CD8-positive, alpha-beta memory T cell (primary cell): Measurements from ENCODE around the gene FANCC. TPM values are rescaled to one million over a fixed set of nuclear protein-coding genes. Genes with fewer than 3 reads are reported as not detected.

Source experiments
- CTCF ChIA-PET: fragments of 350-600 bp; sonication (Branson Sonifier 250); formaldehyde crosslinking; loops from one replicate; lab custom pipeline; 2021; ENCODE audit warnings: antibody characterized with exemption; lab: Charles Lee
- POLR2A ChIA-PET: fragments of 350-600 bp; sonication (Branson Sonifier 250); formaldehyde crosslinking; loops from one replicate; lab custom pipeline; 2021; ENCODE audit warnings: antibody characterized with exemption; lab: Charles Lee
- DNase-seq, 5 donors: peaks; one replicate each; pipeline versions ENCODE4 v3.0.0 to v3.0.0-alpha.2; 2020 to 2022; ENCODE audit warnings: mixed read lengths in 1 of 5
- H3K27ac ChIP-seq: one replicate; pipeline ENCODE4 v1.7.0; 2013; ENCODE audit warnings: low read depth, mild to moderate bottlenecking, low read length, moderate library complexity
- H3K27me3 ChIP-seq: 2 replicates; pipeline ENCODE4 v1.7.0; 2013; ENCODE audit warnings: low read length, mild to moderate bottlenecking; ENCODE audit not compliant: insufficient read depth, poor library complexity, severe bottlenecking
- H3K36me3 ChIP-seq: 2 replicates; pipeline ENCODE4 v1.7.0; 2013; ENCODE audit warnings: mild to moderate bottlenecking, low read length, moderate library complexity; ENCODE audit not compliant: insufficient read depth
- H3K4me1 ChIP-seq: 2 replicates; pipeline ENCODE4 v1.7.0; 2013; ENCODE audit warnings: mild to moderate bottlenecking, low read length, moderate library complexity; ENCODE audit not compliant: insufficient read depth
- H3K4me3 ChIP-seq: 2 replicates; pipeline ENCODE4 v1.7.0; 2013; ENCODE audit warnings: mild to moderate bottlenecking, low read length
- H3K9me3 ChIP-seq: 2 replicates; pipeline ENCODE4 v1.7.0; 2013; ENCODE audit warnings: mild to moderate bottlenecking, low read length
- H3K27ac Mint-ChIP-seq, 8 donors: one replicate each; pipeline ENCODE4 v1.8.0; 2020 to 2021; ENCODE audit warnings: mixed read lengths in 8 of 8, mild to moderate bottlenecking in 6 of 8, inconsistent platforms in 3 of 8, moderate library complexity in 3 of 8
- H3K27me3 Mint-ChIP-seq, 2 donors: one replicate each; pipeline ENCODE4 v1.8.0; 2020 to 2021; ENCODE audit warnings: mixed read lengths in 2 of 2, mild to moderate bottlenecking in 1 of 2, moderate library complexity in 1 of 2
- H3K36me3 Mint-ChIP-seq, 3 donors: one replicate each; pipeline ENCODE4 v1.8.0; 2020 to 2021; ENCODE audit warnings: mixed read lengths in 3 of 3, inconsistent platforms in 1 of 3, mild to moderate bottlenecking in 1 of 3
- H3K4me1 Mint-ChIP-seq, 3 donors: one replicate each; pipeline ENCODE4 v1.8.0; 2020 to 2021; ENCODE audit warnings: mixed read lengths in 3 of 3, inconsistent platforms in 1 of 3, mild to moderate bottlenecking in 1 of 3
- H3K4me3 Mint-ChIP-seq, 7 donors: one replicate each; pipeline ENCODE4 v1.8.0; 2020 to 2021; ENCODE audit warnings: mixed read lengths in 7 of 7, mild to moderate bottlenecking in 6 of 7, moderate library complexity in 4 of 7, inconsistent platforms in 2 of 7
- H3K9me3 Mint-ChIP-seq, 5 donors: one replicate each; pipeline ENCODE4 v1.8.0; 2020 to 2022; ENCODE audit warnings: mixed read lengths in 5 of 5, mild to moderate bottlenecking in 3 of 5, moderate library complexity in 2 of 5, inconsistent platforms in 1 of 5
- polyA plus RNA-seq: library from polyadenylated mRNA; unstranded; fragments of 300-500 nt; fragmentation: Illumina TruSeq; gene quantifications from one replicate; pipeline ENCODE4 v1.2.3, GENCODE V29; 2021
- total RNA-seq, 2 experiments: library from RNA; stranded (reverse); gene quantifications; one replicate each; pipeline ENCODE4 v1.2.3, GENCODE V29; 2021

Gene FANCC
- total and polyA plus RNA-seq, 3 experiments from 2014 or later, result 2.7 to 18.5 (median 18.0) TPM

DNA sequence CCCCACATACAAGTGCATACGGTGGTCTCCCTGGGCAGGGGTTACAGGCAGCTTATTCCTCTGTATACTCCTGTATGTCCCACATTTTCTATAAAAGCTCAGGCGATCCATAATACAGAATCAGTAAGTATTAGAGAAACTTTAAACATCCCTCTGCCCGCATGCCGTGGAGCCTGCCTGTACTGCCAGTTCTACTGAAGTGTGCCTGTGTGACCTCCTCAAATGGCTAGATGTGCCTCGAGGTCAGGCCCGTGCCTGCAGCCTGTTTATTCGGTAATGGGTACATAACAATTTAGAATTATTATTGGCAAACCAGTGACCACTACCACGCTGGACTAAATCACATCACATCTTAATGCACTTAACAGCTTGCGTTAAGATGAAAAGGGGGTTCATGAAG lies 190.8 kb downstream of the FANCC start:
- CTCF ChIA-PET, result interaction anchor here (1.0 to 8.9 kb wide), 7 partner anchors 9 to 457 kb away, joined by 3 to 102 read pairs (median 6); no protein-coding TSS in a partner anchor
- DNase-seq, result no peak
- Histone ChIP-seq H3K27ac (no peak overlapping the region), H3K27me3 (no peaks in the 10 kb centered on the region), H3K36me3 (no peaks in the 10 kb centered on the region), H3K9me3 (no peaks in the 10 kb centered on the region), H3K4me3 (no peak overlapping the region), H3K4me1 (no peaks in the 10 kb centered on the region)
- Mint-ChIP-seq H3K27ac (peak overlapping the region in 1 of 8 donors; percentile 60), H3K36me3 (peaks cover 0 to 2% (median 0%) of the 10 kb centered on the region in 3 donors), H3K4me1 (peaks cover 3 to 9% (median 3%) of the 10 kb centered on the region in 3 donors), H3K9me3 (no peaks in the 10 kb centered on the region), H3K4me3 (no peak overlapping the region), H3K27me3 (no peaks in the 10 kb centered on the region)
- POLR2A ChIA-PET, result no interaction called here

DNA sequence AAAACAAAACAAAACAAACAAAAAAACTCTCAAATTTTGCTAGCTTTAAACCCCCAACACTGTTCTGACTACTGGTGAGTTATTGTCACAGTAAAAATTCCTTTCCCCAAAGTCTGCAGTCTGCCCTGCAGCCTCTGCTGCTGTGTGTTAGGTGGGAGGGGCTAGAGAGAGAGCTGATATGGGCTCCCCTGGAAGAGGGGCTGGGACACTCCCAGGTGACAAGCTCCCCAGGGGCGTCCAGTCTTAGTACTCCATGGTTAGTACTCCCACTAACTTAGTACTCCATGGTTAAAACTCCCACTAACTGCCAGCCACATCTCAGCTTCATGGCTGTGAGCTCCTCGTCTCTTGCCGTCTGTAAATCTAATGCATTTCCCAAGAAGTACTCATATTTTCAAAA lies 191.9 kb downstream of the FANCC start:
- Histone ChIP-seq H3K27me3 (no peaks in the 10 kb centered on the region), H3K4me1 (no peaks in the 10 kb centered on the region), H3K4me3 (no peak overlapping the region), H3K36me3 (no peaks in the 10 kb centered on the region), H3K9me3 (no peaks in the 10 kb centered on the region), H3K27ac (no peak overlapping the region)
- Mint-ChIP-seq H3K27me3 (no peaks in the 10 kb centered on the region), H3K9me3 (no peaks in the 10 kb centered on the region), H3K27ac (no peak overlapping the region), H3K36me3 (peaks cover 0 to 2% (median 0%) of the 10 kb centered on the region in 3 donors), H3K4me1 (peaks cover 0 to 4% (median 3%) of the 10 kb centered on the region in 3 donors), H3K4me3 (no peak overlapping the region)
- DNase-seq, result no peak
- ChIA-PET CTCF (interaction anchor here (0.8 to 8.9 kb wide), 3 partner anchors 9 to 457 kb away, joined by 3 to 102 read pairs (median 4); no protein-coding TSS in a partner anchor), POLR2A (no interaction called here)

DNA sequence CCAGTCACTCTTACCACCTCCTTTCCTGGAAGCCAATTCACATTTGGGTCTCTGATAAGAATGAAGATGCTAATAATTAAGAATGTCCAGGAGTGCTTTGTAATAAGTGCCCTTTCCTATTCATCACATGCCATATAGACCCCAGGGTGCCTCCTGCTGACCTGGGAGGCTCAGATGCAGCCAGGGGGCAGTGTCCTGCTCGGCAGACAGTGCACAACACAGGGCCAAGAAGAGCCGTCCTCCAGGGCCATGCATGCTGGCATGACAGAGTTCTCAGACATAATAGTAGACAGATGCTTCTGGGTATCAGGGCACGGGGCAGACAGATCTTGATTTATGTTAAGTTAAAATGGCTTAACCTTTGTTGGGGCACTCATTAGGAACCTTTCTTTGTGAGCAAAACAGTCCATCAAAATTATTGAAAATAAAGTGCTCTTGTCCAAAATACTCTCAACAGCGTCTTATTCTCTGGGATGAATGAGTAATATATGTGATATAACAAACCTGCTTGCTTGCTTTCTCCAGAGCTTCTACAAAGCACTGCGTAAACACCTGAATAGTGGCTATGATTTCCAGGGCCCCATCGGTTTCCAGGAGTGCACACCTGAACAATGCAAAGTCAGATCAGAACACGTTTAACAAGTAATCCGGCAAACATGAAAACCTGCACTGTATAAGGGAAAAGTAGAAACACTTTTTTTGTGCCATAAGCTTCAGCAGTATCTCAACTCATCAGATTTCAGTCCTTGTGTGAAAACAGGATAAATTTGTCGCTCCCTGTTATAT lies 192.7 kb downstream of the FANCC start:
- Mint-ChIP-seq H3K27ac (peak overlapping the region in 1 of 8 donors; percentile 30), H3K36me3 (peaks cover 0 to 2% (median 0%) of the 10 kb centered on the region in 3 donors), H3K4me3 (no peak overlapping the region), H3K4me1 (peaks cover 0 to 4% (median 3%) of the 10 kb centered on the region in 3 donors), H3K27me3 (no peaks in the 10 kb centered on the region), H3K9me3 (no peaks in the 10 kb centered on the region)
- H3K27me3 ChIP-seq, result no peaks in the 10 kb centered on the region
- H3K4me1 ChIP-seq, result no peaks in the 10 kb centered on the region
- H3K27ac ChIP-seq, result no peak overlapping the region
- POLR2A ChIA-PET, result no interaction called here
- no peak for DNase-seq
- H3K4me3 ChIP-seq, result no peak overlapping the region
- CTCF ChIA-PET, result interaction anchor here (0.8 to 8.9 kb wide), 3 partner anchors 9 to 456 kb away, joined by 3 to 102 read pairs (median 4); no protein-coding TSS in a partner anchor
- H3K36me3 ChIP-seq, result no peaks in the 10 kb centered on the region
- no peaks in the 10 kb centered on the region for H3K9me3 ChIP-seq

DNA sequence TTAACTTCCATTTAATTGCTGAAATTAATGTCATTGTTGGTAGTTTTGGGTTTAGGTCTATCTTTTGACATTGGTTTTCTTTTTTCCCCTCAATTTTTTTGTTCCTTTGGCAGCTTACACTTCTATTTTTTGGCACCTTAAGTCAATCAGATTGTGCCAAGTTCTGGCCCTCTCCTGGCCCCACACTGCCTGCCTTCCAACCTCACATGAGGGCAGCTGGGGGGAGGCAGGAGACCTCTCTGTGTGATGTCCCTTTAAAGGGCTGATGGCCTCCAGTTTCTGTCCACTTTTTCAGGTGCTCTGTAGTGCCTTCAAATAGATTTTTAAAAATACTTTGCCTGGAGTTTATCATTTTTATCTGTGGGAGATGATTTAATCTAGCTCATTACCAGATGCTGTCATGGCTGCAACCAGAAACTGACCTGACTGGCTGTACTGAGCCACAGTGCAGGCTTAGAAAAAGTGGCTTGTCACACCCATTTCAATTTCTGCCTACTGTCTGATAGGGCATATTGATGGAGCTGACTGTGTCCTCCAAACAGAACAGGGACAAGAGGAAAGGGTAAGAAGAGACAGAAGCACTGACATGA lies 196.6 kb downstream of the FANCC start:
- no peaks in the 10 kb centered on the region for H3K27me3 ChIP-seq
- H3K4me3 ChIP-seq, result no peak overlapping the region
- POLR2A ChIA-PET, result no interaction called here
- H3K9me3 Mint-ChIP-seq, result no peaks in the 10 kb centered on the region
- CTCF ChIA-PET, result no interaction called here
- no peaks in the 10 kb centered on the region for H3K4me1 ChIP-seq
- H3K9me3 ChIP-seq, result no peaks in the 10 kb centered on the region
- no peaks in the 10 kb centered on the region for H3K36me3 ChIP-seq
- H3K4me3 Mint-ChIP-seq, result no peak overlapping the region
- H3K27ac ChIP-seq, result no peak overlapping the region
- no peak for DNase-seq
- peak overlapping the region in 1 of 8 donors; percentile 26 for H3K27ac Mint-ChIP-seq
- peaks cover 0 to 2% (median 2%) of the 10 kb centered on the region in 3 donors for H3K36me3 Mint-ChIP-seq
- no peaks in the 10 kb centered on the region for H3K4me1 Mint-ChIP-seq
- no peaks in the 10 kb centered on the region for H3K27me3 Mint-ChIP-seq

DNA sequence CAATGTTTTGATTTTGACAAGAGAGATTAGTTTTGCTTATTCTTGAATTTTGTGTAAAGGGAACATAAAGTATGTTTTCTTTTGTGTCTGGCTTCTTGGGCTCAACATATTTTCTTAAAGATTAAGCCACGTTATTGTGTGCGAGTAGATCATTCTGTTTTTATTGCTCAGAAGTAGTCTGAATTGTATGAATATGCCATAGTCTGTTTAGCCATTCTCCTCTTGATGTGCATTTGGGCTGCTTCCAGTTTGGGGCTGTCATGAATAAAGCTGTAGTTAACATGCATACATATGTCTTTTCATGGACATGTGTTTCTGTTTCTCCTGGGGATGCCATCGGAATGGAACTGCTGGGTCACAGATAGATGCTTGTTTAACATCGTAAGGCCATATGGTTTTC lies 198.9 kb downstream of the FANCC start:
- Histone ChIP-seq H3K27me3 (no peaks in the 10 kb centered on the region), H3K4me1 (no peaks in the 10 kb centered on the region), H3K36me3 (no peaks in the 10 kb centered on the region), H3K27ac (no peak overlapping the region), H3K4me3 (no peak overlapping the region), H3K9me3 (no peaks in the 10 kb centered on the region)
- H3K9me3 Mint-ChIP-seq, result no peaks in the 10 kb centered on the region
- H3K4me3 Mint-ChIP-seq, result no peak overlapping the region
- no peak for DNase-seq
- H3K27ac Mint-ChIP-seq, result no peak overlapping the region
- H3K27me3 Mint-ChIP-seq, result no peaks in the 10 kb centered on the region
- peaks cover 0 to 4% (median 2%) of the 10 kb centered on the region in 3 donors for H3K36me3 Mint-ChIP-seq
- CTCF ChIA-PET, result interaction anchor here (1.2 kb wide), 1 partner anchor 8 kb away, joined by 4 read pairs; no protein-coding TSS in a partner anchor
- POLR2A ChIA-PET, result no interaction called here
- no peaks in the 10 kb centered on the region for H3K4me1 Mint-ChIP-seq

DNA sequence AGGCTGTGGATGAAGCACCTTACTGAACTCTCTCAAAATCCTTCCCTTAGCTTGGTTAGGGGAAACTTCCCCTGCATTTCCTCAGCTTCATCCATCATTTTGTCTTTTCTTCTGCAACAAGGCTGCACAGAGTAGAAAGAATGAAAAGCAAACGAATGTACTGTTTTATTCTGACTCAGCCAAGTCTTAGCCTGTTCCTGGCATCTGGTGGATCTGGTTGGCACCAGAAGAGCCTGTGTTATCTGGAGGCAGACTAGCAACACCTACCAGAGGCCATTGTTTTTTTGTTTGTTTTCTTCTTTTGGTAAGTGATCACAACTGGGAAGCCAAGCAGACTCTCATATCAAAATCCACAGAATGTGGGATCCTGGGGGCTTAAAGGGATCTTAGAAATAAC lies 200.7 kb downstream of the FANCC start:
- H3K27me3 Mint-ChIP-seq, result no peaks in the 10 kb centered on the region
- H3K4me3 Mint-ChIP-seq, result no peak overlapping the region
- no peaks in the 10 kb centered on the region for H3K9me3 Mint-ChIP-seq
- no peaks in the 10 kb centered on the region for H3K9me3 ChIP-seq
- no peak for DNase-seq
- no peaks in the 10 kb centered on the region for H3K36me3 ChIP-seq
- no peaks in the 10 kb centered on the region for H3K4me1 ChIP-seq
- H3K4me1 Mint-ChIP-seq, result no peaks in the 10 kb centered on the region
- ChIA-PET CTCF (interaction anchor here (0.9 to 2.0 kb wide), 3 partner anchors 8 to 15 kb away, joined by 4 to 6 read pairs (median 4); no protein-coding TSS in a partner anchor), POLR2A (no interaction called here)
- no peaks in the 10 kb centered on the region for H3K27me3 ChIP-seq
- H3K27ac Mint-ChIP-seq, result no peak overlapping the region
- H3K4me3 ChIP-seq, result no peak overlapping the region
- peaks cover 0 to 10% (median 5%) of the 10 kb centered on the region in 3 donors for H3K36me3 Mint-ChIP-seq
- H3K27ac ChIP-seq, result no peak overlapping the region

DNA sequence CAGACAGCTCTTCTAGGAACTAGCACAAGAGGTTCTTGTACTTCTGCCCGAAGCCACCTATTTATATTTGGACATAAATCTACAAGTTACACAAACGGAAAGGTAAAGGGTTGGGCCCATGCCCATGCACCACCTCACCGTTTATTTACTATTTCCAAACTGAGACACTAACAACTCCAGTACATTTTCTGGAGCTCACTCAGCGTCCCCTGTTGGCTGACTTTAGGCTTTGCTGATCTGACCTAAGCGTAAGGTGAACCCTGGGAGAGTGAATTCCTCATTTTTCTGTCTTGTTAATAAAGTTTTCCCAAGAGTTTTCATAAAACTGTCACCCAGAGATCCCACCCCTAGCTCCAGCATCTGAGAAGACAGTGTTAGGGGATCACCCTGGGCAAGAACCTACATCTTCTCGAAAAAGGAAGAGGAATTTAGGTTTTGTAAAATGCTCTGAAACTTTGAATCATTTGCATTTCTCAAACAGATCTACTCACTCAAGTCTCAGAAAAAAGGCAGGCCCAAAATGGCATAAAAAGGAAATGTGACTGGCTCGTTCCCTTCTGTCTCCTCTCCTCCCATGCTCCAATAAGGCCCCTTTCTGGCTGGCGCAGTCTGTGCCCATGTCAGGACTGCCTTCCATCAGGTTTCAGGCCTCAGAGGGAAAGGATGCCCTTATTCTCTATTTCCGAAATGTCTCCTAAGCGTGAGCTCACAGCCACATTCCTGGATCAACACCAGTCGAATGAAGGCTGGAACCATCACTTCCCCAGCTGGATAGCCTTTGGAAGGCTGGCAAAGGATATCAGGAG lies 201.3 kb downstream of the FANCC start:
- no peaks in the 10 kb centered on the region for H3K4me1 ChIP-seq
- H3K27me3 ChIP-seq, result no peaks in the 10 kb centered on the region
- no peak for DNase-seq
- Mint-ChIP-seq H3K36me3 (peaks cover 0 to 10% (median 6%) of the 10 kb centered on the region in 3 donors), H3K4me3 (no peak overlapping the region), H3K27me3 (no peaks in the 10 kb centered on the region), H3K9me3 (no peaks in the 10 kb centered on the region), H3K4me1 (no peaks in the 10 kb centered on the region), H3K27ac (no peak overlapping the region)
- no peak overlapping the region for H3K27ac ChIP-seq
- ChIA-PET POLR2A (no interaction called here), CTCF (interaction anchor here (1.6 to 2.0 kb wide), 2 partner anchors 9 to 13 kb away, joined by 4 to 6 read pairs; no protein-coding TSS in a partner anchor)
- no peaks in the 10 kb centered on the region for H3K36me3 ChIP-seq
- no peak overlapping the region for H3K4me3 ChIP-seq
- no peaks in the 10 kb centered on the region for H3K9me3 ChIP-seq
